ENCODE results near the gene ZP3. TPM values are rescaled to one million over a fixed set of nuclear protein-coding genes. Genes with fewer than 3 reads are reported as not detected.
"Not testable (repeated sequence)": the region's sequence is repeated elsewhere in the genome, so short reads cannot be mapped to it uniquely, and the experiment has no call there.

Gene ZP3
- total RNA-seq, 1 donor from 2014 or later = not detected

- no peaks in the 10 kb centered on the region for H3K36me3 ChIP-seq
- H3K9me3 ChIP-seq (replicated peaks) = no peaks in the 10 kb centered on the region
- H3K27ac ChIP-seq (replicated peaks) = no peak overlapping the region
- no peak overlapping the region for H3K4me3 ChIP-seq
- TF ChIP-seq CTCF (IDR thresholded peaks at IDR 0.05; ENCODE audit: borderline replicate concordance) = no peak
- no peak for DNase-seq
- intact Hi-C loops (cut with micrococcal nuclease) = no loop called here
- no peaks in the 10 kb centered on the region for H3K4me1 ChIP-seq
- H3K27me3 ChIP-seq (ENCODE audit: low read depth) = peaks cover 7% of the 10 kb centered on the region
Observed at GRCh38 chr7:76408121-76408560, 16.6 kb upstream of the ZP3 start.

GRCh38 chr7:76409537-76409936 lies 15.2 kb upstream of the ZP3 start, which contains the start of gene SSC4D:
Gene SSC4D, minus strand, starts transcription at chr7:76409697. Its CDS starts 5,258 bp downstream, at chr7:76404439.
- H3K4me1 ChIP-seq = no peaks in the 10 kb centered on the region
- H3K4me3 ChIP-seq = no peak within 1 kb of the TSS
- intact Hi-C loops (cut with micrococcal nuclease) = no loop called here
- TF ChIP-seq CTCF (IDR thresholded peaks at IDR 0.05; ENCODE audit: borderline replicate concordance) = no peak
- no peaks in the 10 kb centered on the region for H3K9me3 ChIP-seq (replicated peaks)
- H3K36me3 ChIP-seq = no peaks in the 10 kb centered on the region
- no peak for DNase-seq
- no peak within 1 kb of the TSS for H3K27ac ChIP-seq (replicated peaks)
- peaks cover 7% of the 10 kb centered on the region for H3K27me3 ChIP-seq (ENCODE audit: low read depth)

- no peak for DNase-seq
- no peaks in the 10 kb centered on the region for H3K9me3 ChIP-seq (replicated peaks)
- intact Hi-C loops (cut with micrococcal nuclease) = no loop called here
- H3K4me1 ChIP-seq = no peaks in the 10 kb centered on the region
- no peak for TF ChIP-seq CTCF (IDR thresholded peaks at IDR 0.05; ENCODE audit: borderline replicate concordance)
- no peak overlapping the region for H3K27ac ChIP-seq (replicated peaks)
- no peaks in the 10 kb centered on the region for H3K36me3 ChIP-seq
- H3K4me3 ChIP-seq = no peak overlapping the region
- peaks cover 7% of the 10 kb centered on the region for H3K27me3 ChIP-seq (ENCODE audit: low read depth)
Observed at GRCh38 chr7:76411626-76412025, 13.1 kb upstream of the ZP3 start.

- Histone ChIP-seq H3K9me3 (replicated peaks) (no peaks in the 10 kb centered on the region), H3K4me3 (no peak overlapping the region), H3K4me1 (no peaks in the 10 kb centered on the region), H3K36me3 (no peaks in the 10 kb centered on the region), H3K27ac (replicated peaks) (no peak overlapping the region), H3K27me3 (ENCODE audit: low read depth) (peaks cover 7% of the 10 kb centered on the region)
- no peak for DNase-seq
- no peak for TF ChIP-seq CTCF (IDR thresholded peaks at IDR 0.05; ENCODE audit: borderline replicate concordance)
- intact Hi-C loops (cut with micrococcal nuclease) = no loop called here
Observed at GRCh38 chr7:76412249-76412648, 12.5 kb upstream of the ZP3 start.

- DNase-seq; H3K27me3 ChIP-seq (ENCODE audit: low read depth); intact Hi-C loops (cut with micrococcal nuclease); H3K4me1 ChIP-seq; H3K36me3 ChIP-seq; H3K27ac ChIP-seq (replicated peaks); H3K4me3 ChIP-seq: not testable (repeated sequence)
- peaks cover 11% of the 10 kb centered on the region for H3K9me3 ChIP-seq (replicated peaks)
Observed at GRCh38 chr7:76417654-76418310, 7.0 kb upstream of the ZP3 start.

- Histone ChIP-seq H3K9me3 (replicated peaks) (peaks cover 11% of the 10 kb centered on the region), H3K27me3 (ENCODE audit: low read depth) (peaks cover 24% of the 10 kb centered on the region)
- DNase-seq; intact Hi-C loops (cut with micrococcal nuclease); H3K27ac ChIP-seq (replicated peaks); H3K36me3 ChIP-seq; H3K4me3 ChIP-seq; H3K4me1 ChIP-seq: not testable (repeated sequence)
Observed at GRCh38 chr7:76421097-76421496, 3.7 kb upstream of the ZP3 start.

All from left ventricle myocardium inferior (tissue), 1 donor.